ENCODE data around the gene MRPL24.
"Not testable (repeated sequence)": the region's sequence is repeated elsewhere in the genome, so short reads cannot be mapped to it uniquely, and the experiment has no call there.

Gene MRPL24

GRCh38 chr1:156740741-156741480 lies at the start of gene MRPL24:
Gene MRPL24 (minus strand): TSS chr1:156741088. CDS start chr1:156738704, 2,384 bp downstream.
- DNase-seq: peak; percentile 99

- DNase-seq: no peak
Observed at GRCh38 chr1:156789621-156790318, 48.9 kb upstream of the MRPL24 start.

- no peak for DNase-seq
Observed at GRCh38 chr1:156788136-156788535, 47.2 kb upstream of the MRPL24 start.

GRCh38 chr1:156786640-156787039 lies 45.8 kb upstream of the MRPL24 start:
- no peak for DNase-seq

- DNase-seq: no peak
Observed at GRCh38 chr1:156785458-156785857, 44.6 kb upstream of the MRPL24 start.

- peak; percentile 82 for DNase-seq
Observed at GRCh38 chr1:156781585-156782186, 40.8 kb upstream of the MRPL24 start.

GRCh38 chr1:156777573-156777972 lies 36.7 kb upstream of the MRPL24 start:
- no peak for DNase-seq

GRCh38 chr1:156776942-156777341 lies 36.1 kb upstream of the MRPL24 start:
- no peak for DNase-seq

- no peak for DNase-seq
Observed at GRCh38 chr1:156775799-156776198, 34.9 kb upstream of the MRPL24 start.

GRCh38 chr1:156773607-156774006 lies 32.7 kb upstream of the MRPL24 start:
- DNase-seq: no peak

GRCh38 chr1:156772728-156773497 lies 32.0 kb upstream of the MRPL24 start:
- no peak for DNase-seq

GRCh38 chr1:156772222-156772621 lies 31.3 kb upstream of the MRPL24 start:
- DNase-seq: no peak

GRCh38 chr1:156768610-156769295 lies 27.9 kb upstream of the MRPL24 start:
- no peak for DNase-seq

GRCh38 chr1:156767879-156768604 lies 27.2 kb upstream of the MRPL24 start:
- peak; percentile 49 for DNase-seq

- peak; percentile 99 for DNase-seq
Observed at GRCh38 chr1:156767101-156767878, 26.4 kb upstream of the MRPL24 start, which contains the start of gene PRCC. Gene PRCC (plus strand): TSS chr1:156767535. CDS start chr1:156767772, 237 bp downstream.

GRCh38 chr1:156766298-156767100 lies 25.6 kb upstream of the MRPL24 start:
- no peak for DNase-seq

- DNase-seq: peak; percentile 75
Observed at GRCh38 chr1:156765666-156766065, 24.8 kb upstream of the MRPL24 start.

GRCh38 chr1:156765136-156765535 lies 24.2 kb upstream of the MRPL24 start:
- DNase-seq: not testable (repeated sequence)

GRCh38 chr1:156760796-156761104 lies 19.9 kb upstream of the MRPL24 start:
- no peak for DNase-seq

All from suppressor macrophage treated with lipopolysaccharide for 4 hours (primary cell).